AG09309 (cell line): ENCODE results near the gene FOXA2.

ENCODE experiments used
- DNase-seq: peaks from one replicate; pipeline ENCODE4 v3.0.0-alpha.2; 2010; ENCODE audit warnings: low read depth
- H3K4me3 ChIP-seq: 2 replicates; pipeline ENCODE4 v1.5.1; 2011; ENCODE audit warnings: mild to moderate bottlenecking, low read depth, low read length, moderate library complexity; ENCODE audit not compliant: control insufficient read depth
- TF ChIP-seq, protein P1 (sequence below): IDR thresholded peaks from 2 replicates; pipeline ENCODE4 v1.5.1; 2011; ENCODE audit warnings: mild to moderate bottlenecking, low read depth, low read length, inconsistent platforms; ENCODE audit not compliant: insufficient read depth, control insufficient read depth; ENCODE audit errors: missing control alignments

The FOXA2 gene

DNA sequence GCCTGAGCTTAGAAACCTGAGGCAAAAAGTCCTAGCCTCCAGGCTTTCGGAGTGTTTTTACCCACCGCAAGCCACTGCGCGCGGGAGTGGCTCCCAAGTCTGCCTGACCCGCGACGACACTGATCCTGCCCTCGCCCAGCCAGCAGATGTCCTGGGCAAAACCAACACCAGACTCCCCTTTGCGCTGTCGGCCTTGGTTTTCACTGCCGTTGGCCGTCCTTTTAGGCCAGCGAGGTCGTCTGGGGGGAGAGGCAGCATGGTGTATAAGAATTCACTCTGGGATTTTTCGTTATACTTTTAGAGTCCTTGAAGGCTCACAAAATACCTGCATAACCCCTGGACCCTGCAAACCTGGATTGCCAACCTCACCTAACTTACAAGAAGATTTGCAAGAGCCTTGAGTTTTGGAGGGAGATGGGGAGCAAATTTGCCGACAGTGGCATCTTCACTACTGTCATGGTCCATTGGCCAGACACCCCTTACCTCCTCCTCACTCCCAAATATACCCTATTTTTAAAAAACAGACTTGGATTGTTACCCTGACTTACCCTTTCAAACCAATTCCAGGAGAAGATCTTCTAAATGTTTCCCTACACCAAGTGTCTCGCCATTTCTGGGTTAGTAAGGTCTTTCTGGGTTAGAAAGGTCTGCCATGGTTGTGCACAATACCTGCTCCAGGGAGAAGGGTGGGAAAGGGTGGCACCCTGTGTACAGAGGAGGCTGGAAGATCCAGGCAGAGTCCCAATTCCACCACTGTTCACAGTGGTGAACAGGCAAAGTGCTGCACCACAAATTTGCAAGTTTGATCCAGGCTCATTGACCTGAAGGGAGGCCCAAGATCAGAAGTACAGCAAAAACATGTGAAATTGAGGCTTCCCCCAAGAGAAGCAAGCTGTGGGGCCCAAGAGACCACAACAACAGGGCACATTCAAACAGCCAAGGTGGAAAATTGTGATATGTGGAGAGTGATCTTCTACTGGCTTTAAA is 4.4 kb downstream of the FOXA2 start:
- H3K4me3 ChIP-seq: no peak overlapping the region
- TF ChIP-seq, protein P1, sequence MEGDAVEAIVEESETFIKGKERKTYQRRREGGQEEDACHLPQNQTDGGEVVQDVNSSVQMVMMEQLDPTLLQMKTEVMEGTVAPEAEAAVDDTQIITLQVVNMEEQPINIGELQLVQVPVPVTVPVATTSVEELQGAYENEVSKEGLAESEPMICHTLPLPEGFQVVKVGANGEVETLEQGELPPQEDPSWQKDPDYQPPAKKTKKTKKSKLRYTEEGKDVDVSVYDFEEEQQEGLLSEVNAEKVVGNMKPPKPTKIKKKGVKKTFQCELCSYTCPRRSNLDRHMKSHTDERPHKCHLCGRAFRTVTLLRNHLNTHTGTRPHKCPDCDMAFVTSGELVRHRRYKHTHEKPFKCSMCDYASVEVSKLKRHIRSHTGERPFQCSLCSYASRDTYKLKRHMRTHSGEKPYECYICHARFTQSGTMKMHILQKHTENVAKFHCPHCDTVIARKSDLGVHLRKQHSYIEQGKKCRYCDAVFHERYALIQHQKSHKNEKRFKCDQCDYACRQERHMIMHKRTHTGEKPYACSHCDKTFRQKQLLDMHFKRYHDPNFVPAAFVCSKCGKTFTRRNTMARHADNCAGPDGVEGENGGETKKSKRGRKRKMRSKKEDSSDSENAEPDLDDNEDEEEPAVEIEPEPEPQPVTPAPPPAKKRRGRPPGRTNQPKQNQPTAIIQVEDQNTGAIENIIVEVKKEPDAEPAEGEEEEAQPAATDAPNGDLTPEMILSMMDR: no peak
- no peak for DNase-seq

DNA sequence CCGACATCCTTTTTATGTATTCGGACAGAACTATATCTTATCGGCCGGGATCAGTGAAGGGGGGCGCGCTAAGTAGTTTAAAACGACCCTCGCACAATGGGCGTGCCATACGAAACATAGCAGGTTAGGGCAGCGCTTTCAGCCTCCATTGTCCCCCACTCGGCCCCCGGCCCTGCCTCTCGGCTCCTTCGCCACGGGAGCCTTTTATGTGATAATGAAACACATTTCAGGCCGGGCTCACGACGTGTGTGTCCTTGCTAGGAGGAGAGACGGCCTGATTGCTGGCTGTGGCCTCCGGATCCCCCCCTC is 5.3 kb downstream of the FOXA2 start:
- DNase-seq: no peak
- TF ChIP-seq, protein P1: no peak
- no peak overlapping the region for H3K4me3 ChIP-seq

DNA sequence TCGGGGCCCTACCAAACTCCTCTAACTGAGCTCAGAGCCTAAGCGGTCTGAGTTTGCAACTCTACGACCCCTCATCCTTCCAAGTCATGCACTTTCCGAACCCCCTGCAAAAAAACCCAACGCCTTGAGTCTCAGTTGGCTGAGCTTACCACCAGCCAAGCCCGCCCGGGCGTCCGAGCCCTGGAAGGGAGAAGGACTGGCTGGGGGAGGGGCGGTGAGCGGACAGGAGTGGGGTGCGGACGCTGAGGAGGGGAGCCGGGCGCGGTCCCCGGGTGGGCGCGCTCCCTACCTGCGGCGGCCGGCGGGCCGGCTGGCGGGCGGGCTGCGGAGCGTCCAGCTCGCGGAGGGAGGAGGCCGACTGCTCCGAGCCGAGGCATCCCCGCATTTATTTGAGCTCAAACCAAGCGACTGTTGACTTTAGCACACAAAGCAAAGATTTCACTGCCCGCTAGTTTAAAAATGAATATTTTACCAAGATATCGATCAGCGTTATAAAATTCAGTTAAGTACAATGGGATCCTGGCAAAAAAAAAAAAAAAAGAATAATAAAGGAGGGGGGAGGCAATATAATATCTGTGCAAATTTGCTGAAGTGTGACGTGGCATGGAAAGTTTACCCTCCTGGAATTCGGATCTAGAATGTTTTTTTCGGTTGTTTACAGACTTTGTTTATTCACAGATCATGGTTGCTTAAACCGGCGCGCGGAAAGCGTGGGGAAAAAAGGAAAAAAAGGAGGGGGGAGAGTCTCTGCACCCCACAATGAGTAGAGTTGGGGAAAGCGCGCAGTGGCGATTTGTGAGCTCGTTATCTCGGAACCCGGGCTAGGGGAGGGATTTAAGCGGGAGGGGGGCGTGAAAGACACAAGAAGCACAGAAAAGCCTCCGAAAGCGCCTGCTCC is 5.9 kb downstream of the FOXA2 start:
- H3K4me3 ChIP-seq: no peak overlapping the region
- TF ChIP-seq, protein P1: no peak
- no peak for DNase-seq

DNA sequence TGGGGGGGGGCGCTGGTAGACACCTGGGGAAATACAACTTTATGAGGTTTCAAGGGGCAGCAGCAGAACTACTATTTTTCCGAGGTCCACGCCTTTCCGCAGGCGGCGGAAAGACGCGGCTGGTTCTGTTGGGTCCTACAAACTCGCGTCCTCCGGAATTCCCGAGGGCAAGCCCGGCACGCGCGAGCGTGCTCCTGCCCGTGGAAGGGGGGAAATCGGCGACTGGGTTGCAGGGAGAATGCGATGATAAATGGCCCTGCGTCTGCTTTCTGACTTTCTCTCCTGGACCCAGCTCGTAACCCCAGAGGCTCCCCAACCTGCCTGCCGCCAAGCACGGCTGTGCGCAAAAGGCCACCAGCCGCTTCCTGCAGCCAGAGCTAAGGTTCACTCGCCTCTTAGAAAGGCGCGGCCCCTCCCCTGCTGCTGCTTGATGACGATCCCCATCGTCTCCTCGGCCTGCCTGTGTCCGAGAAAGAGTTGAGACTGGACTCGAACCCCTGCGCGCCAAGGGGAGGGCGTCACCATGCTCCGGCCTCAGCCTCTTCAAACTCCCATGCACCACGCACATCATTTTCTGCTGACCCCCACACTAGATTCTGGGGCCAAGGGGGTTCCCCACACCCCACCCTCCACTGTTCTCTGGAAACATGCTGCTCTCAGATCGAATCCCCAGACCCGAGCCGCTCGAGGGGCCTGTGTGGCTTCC is 6.7 kb downstream of the FOXA2 start:
- no peak overlapping the region for H3K4me3 ChIP-seq
- TF ChIP-seq, protein P1: no peak

DNA sequence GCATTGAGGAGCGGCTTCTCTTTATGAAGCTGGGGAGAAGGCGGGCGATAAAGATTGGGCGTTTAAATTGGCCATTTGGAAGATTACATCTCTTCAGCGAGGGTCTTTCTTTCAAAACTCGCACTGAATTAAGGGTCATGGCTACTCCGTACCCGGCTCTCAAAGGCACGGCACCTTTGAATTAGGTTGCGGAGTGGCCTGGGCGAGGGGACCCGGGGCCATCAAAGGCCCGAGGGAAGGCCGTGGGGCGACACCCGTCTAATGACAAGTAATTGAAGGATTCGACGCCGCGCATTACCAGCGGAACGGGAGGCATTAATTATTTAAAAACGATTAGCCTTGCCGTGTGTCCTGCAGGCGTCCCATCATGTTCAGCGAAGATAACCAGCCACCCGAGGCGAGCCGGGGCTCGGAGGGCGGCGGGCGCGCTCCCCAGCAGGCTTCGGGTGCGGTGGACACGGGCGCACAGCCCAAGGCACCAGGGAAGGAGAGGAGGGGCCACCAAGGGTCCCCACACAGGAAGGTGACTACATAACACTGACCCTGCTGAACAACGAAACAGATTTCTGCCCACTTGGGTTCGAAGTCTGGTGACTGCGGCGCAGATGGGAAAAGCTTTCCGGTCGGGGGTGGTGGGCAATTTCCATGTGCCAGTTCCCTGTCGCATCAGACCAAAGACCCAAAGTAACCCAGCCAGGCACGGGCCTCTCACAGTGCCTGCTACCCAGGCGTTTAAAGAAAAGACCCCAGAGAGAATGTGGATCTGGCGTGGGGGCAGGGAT is 7.4 kb downstream of the FOXA2 start:
- TF ChIP-seq, protein P1: no peak
- DNase-seq: no peak
- no peak overlapping the region for H3K4me3 ChIP-seq

More for the DNA sequence above, 6.7 kb downstream of the FOXA2 start:
- no peak for DNase-seq
